H1 (cell line): Measurements from ENCODE around the gene CAMK1G. TPM values are rescaled to one million over a fixed set of nuclear protein-coding genes. Genes with fewer than 3 reads are reported as not detected.

Experiments used
- CTCF ChIA-PET: fragments of 300-600 bp; sonication (Branson Sonifier 250); formaldehyde crosslinking; loops from one replicate; lab custom pipeline; 2021; ENCODE audit not compliant: partially characterized antibody; lab: Charles Lee
- POLR2A ChIA-PET: fragments of 300-600 bp; sonication (Branson Sonifier 250); formaldehyde crosslinking; loops from one replicate; lab custom pipeline; 2021; ENCODE audit warnings: inconsistent platforms; ENCODE audit not compliant: partially characterized antibody; lab: Charles Lee
- DNase-seq, 2 experiments: peaks; one replicate each; pipeline versions ENCODE4 v3.0.0 to v3.0.0-alpha.2; 2010 to 2022; ENCODE audit warnings: low spot score in 2 of 2, low read depth in 1 of 2, mixed read lengths in 1 of 2
- FAIRE-seq: peaks from 2 replicates; lab custom pipeline; 2011; peaks lifted over from hg19 to GRCh38; lab: Jason Lieb, UNC
- H2AFZ ChIP-seq: 2 replicates; pipeline ENCODE4 v1.8.1; 2012; ENCODE audit warnings: low read length, inconsistent platforms
- H2AK5ac ChIP-seq: 2 replicates; pipeline ENCODE4 v1.6.1; 2013; ENCODE audit warnings: low read depth, low read length
- H2BK120ac ChIP-seq: replicated peaks from 2 replicates; pipeline ENCODE3; 2013; ENCODE audit warnings: low read depth, low read length, inconsistent platforms
- H2BK12ac ChIP-seq: 2 replicates; pipeline ENCODE4 v1.6.1; 2013; ENCODE audit warnings: low read depth, low read length
- H2BK15ac ChIP-seq: 2 replicates; pipeline ENCODE4 v1.6.1; 2013; ENCODE audit warnings: low read length
- H2BK20ac ChIP-seq: 2 replicates; pipeline ENCODE4 v1.6.1; 2013; ENCODE audit warnings: low read length
- H2BK5ac ChIP-seq: 2 replicates; pipeline ENCODE4 v1.6.1; 2013; ENCODE audit warnings: low read depth, low read length
- H3K14ac ChIP-seq: 2 replicates; pipeline ENCODE4 v1.6.1; 2013; ENCODE audit warnings: inconsistent platforms; ENCODE audit not compliant: insufficient read length
- H3K18ac ChIP-seq: 2 replicates; pipeline ENCODE4 v1.6.1; 2013; ENCODE audit warnings: low read length; ENCODE audit errors: extremely low read depth
- H3K23ac ChIP-seq: 2 replicates; pipeline ENCODE4 v1.6.1; 2013; ENCODE audit warnings: inconsistent platforms; ENCODE audit not compliant: insufficient read length
- H3K23me2 ChIP-seq: 2 replicates; pipeline ENCODE4 v1.6.1; 2013; ENCODE audit warnings: low read depth, low read length
- H3K27ac ChIP-seq: 2 replicates; pipeline ENCODE4 v1.6.1; 2011; ENCODE audit warnings: low read depth, low read length, inconsistent platforms
- H3K27me3 ChIP-seq, 4 experiments: replicated peaks in 1 of 4; 1 replicate in 1 of 4; 2 replicates in 3 of 4; pipeline versions ENCODE4 v1.6.1 to v1.8.1; 2011 to 2013; ENCODE audit warnings: low read length in 3 of 4, mild to moderate bottlenecking in 3 of 4, inconsistent platforms in 2 of 4, mixed read lengths in 2 of 4, moderate library complexity in 1 of 4; ENCODE audit not compliant: control insufficient read depth in 3 of 4, insufficient read depth in 3 of 4; ENCODE audit errors: extremely low read depth in 1 of 4
- H3K36me3 ChIP-seq, 4 experiments: 2 replicates each; pipeline versions ENCODE4 v1.6.1 to v1.8.1; 2011 to 2013; ENCODE audit warnings: mild to moderate bottlenecking in 4 of 4, low read length in 3 of 4, moderate library complexity in 2 of 4, control low read depth in 1 of 4, inconsistent platforms in 1 of 4; ENCODE audit not compliant: insufficient read depth in 4 of 4, control insufficient read depth in 2 of 4
- H3K4ac ChIP-seq: replicated peaks from 2 replicates; pipeline ENCODE3; 2013; ENCODE audit warnings: low read length, low read depth, mixed read lengths, inconsistent platforms; ENCODE audit not compliant: insufficient read length
- H3K4me1 ChIP-seq, 4 experiments: replicated peaks in 1 of 4; 1 replicate in 1 of 4; 2 replicates in 3 of 4; pipeline versions ENCODE4 v1.6.1 to v1.8.1; 2011 to 2013; ENCODE audit warnings: low read length in 3 of 4, inconsistent platforms in 2 of 4, mixed read lengths in 1 of 4; ENCODE audit not compliant: insufficient read depth in 4 of 4, control insufficient read depth in 3 of 4
- H3K4me2 ChIP-seq, 2 experiments: 2 replicates each; pipeline versions ENCODE4 v1.6.1 to v1.8.1; 2011 to 2013; ENCODE audit warnings: low read depth in 2 of 2, low read length in 2 of 2, control low read depth in 1 of 2, inconsistent platforms in 1 of 2, mild to moderate bottlenecking in 1 of 2; ENCODE audit not compliant: insufficient read depth in 1 of 2
- H3K4me3 ChIP-seq, 4 experiments: fragments of 200-600, 300-600 bp in 1 of 4; sonication (generic), shearing (Covaris generic), sonication (Bioruptor Twin) in 1 of 4; 2 replicates each; pipeline versions ENCODE4 v1.5.1 to v1.8.1; 2011 to 2016; ENCODE audit warnings: low read length in 4 of 4, low read depth in 3 of 4, control low read depth in 2 of 4, inconsistent platforms in 2 of 4, mild to moderate bottlenecking in 2 of 4, mixed read lengths in 1 of 4, moderate library complexity in 1 of 4; ENCODE audit not compliant: insufficient read depth in 2 of 4; ENCODE audit errors: extremely low read depth in 1 of 4
- H3K56ac ChIP-seq: replicated peaks from 2 replicates; pipeline ENCODE3; 2013; ENCODE audit warnings: low read depth, mild to moderate bottlenecking, mixed read lengths, low read length, inconsistent platforms; ENCODE audit not compliant: insufficient read length
- H3K79me1 ChIP-seq: 2 replicates; pipeline ENCODE4 v1.6.1; 2013; ENCODE audit warnings: low read depth, low read length, control low read depth
- H3K79me2 ChIP-seq, 2 experiments: 2 replicates each; pipeline versions ENCODE4 v1.6.1 to v1.8.1; 2012 to 2013; ENCODE audit warnings: low read length in 2 of 2, mild to moderate bottlenecking in 2 of 2, inconsistent platforms in 1 of 2; ENCODE audit not compliant: insufficient read depth in 2 of 2, control insufficient read depth in 1 of 2
- H3K9ac ChIP-seq, 4 experiments: replicated peaks in 1 of 4; 1 replicate in 1 of 4; 2 replicates in 3 of 4; pipeline versions ENCODE4 v1.6.1 to v1.8.1; 2011 to 2013; ENCODE audit warnings: low read depth in 3 of 4, low read length in 3 of 4, control low read depth in 2 of 4, mild to moderate bottlenecking in 2 of 4, moderate library complexity in 2 of 4, inconsistent platforms in 1 of 4; ENCODE audit errors: extremely low read depth in 1 of 4
- H3K9me3 ChIP-seq, 2 experiments: 2 replicates each; pipeline versions ENCODE4 v1.6.1 to v1.8.1; 2012 to 2013; ENCODE audit warnings: mild to moderate bottlenecking in 2 of 2, moderate library complexity in 2 of 2, control low read depth in 1 of 2, inconsistent platforms in 1 of 2, low read depth in 1 of 2, low read length in 1 of 2, mixed read lengths in 1 of 2; ENCODE audit not compliant: insufficient read depth in 2 of 2
- H4K20me1 ChIP-seq, 2 experiments: replicated peaks in 1 of 2; 2 replicates each; pipeline versions ENCODE3 to v1.8.1; 2011 to 2013; ENCODE audit warnings: inconsistent platforms in 2 of 2, low read length in 2 of 2, mild to moderate bottlenecking in 1 of 2; ENCODE audit not compliant: insufficient read depth in 2 of 2, control insufficient read depth in 1 of 2
- H4K5ac ChIP-seq: 2 replicates; pipeline ENCODE4 v1.6.1; 2013; ENCODE audit warnings: low read length, low read depth, mixed read lengths, inconsistent platforms; ENCODE audit not compliant: insufficient read length
- H4K8ac ChIP-seq: 2 replicates; pipeline ENCODE4 v1.8.0; 2013; ENCODE audit warnings: mild to moderate bottlenecking, moderate library complexity, low read length, inconsistent platforms; ENCODE audit not compliant: insufficient read depth; ENCODE audit errors: extremely low read depth
- H4K91ac ChIP-seq: replicated peaks from 2 replicates; pipeline ENCODE3; 2013; ENCODE audit warnings: low read length, mixed read lengths, inconsistent platforms; ENCODE audit not compliant: insufficient read length
- GABPA ChIP-seq: IDR thresholded peaks from 2 replicates; pipeline ENCODE4 v1.6.1; 2011; ENCODE audit warnings: mild to moderate bottlenecking, low read length, moderate library complexity, borderline replicate concordance; ENCODE audit not compliant: insufficient read depth
- WGBS, 2 experiments: shearing (Covaris generic) in 1 of 2; methylation state at CpG; one replicate each; pipeline versions ENCODE4 v1.1.6 to v1.1.7; 2013 to 2015; ENCODE audit warnings: low lambda C conversion rate in 2 of 2, mixed read lengths in 2 of 2, inconsistent platforms in 1 of 2, low coverage in 1 of 2, missing lambda C conversion rate in 1 of 2; ENCODE audit not compliant: insufficient replicate concordance in 2 of 2, insufficient coverage in 1 of 2, insufficient read length in 1 of 2; ENCODE audit errors: extremely low coverage in 1 of 2, missing lambda C conversion rate in 1 of 2; 5-methylcytosine and 5-hydroxymethylcytosine counted together
- polyA plus RNA-seq, 7 experiments: library from polyadenylated mRNA; depleted of rRNA in 3 of 7; stranded (reverse) in 5 of 7; unstranded in 2 of 7; fragments of >200 nt in 5 of 7; fragments of 200-250 nt in 2 of 7; gene quantifications; 1 replicate in 5 of 7; 2 replicates in 1 of 7; 4 replicates in 1 of 7; pipeline versions ENCODE4 v1.2.1 to v1.2.3, GENCODE V29; 2011 to 2013; ENCODE audit warnings: missing spikeins in 2 of 7, mixed read lengths in 2 of 7
- total RNA-seq: library from RNA; stranded (reverse); fragmentation: NEBNext Ultra II Directional; extraction: Animal tissue kit (Norgen Biotek cat#: 25700); gene quantifications from 2 replicates; pipeline ENCODE4 v1.2.1, GENCODE V29; 2021
- TF ChIP-seq, protein P1 (sequence below): IDR thresholded peaks from 2 replicates; pipeline ENCODE4 v1.6.1; 2012; ENCODE audit warnings: low read length, inconsistent platforms

The CAMK1G gene
- total and polyA plus RNA-seq, 2 of the 8 experiments (the other 6 are each of a cell fraction or from before 2014, with no cell fraction given): 1.00 to 1.0 TPM

DNA sequence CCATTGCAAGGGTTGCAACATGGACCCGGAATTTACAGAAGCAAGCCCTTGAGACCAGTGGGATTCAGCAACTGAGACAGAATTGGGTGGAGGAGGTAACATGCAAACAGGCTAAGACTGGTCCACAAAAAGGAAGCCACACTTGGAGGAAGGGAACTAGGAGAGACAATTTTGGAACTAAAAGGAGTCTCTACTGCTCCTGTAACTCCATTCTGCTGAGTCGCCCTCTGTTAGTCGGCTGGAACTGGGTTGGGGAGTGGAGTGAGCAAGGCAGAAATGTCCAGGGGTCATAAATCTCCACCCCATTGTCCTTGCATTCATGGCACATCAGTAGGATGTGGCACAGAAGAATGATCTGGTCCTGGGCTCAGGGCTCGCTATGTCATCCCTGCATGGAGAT is 63.6 kb downstream of the CAMK1G start:
- Histone ChIP-seq H4K91ac (no peak overlapping the region), H3K4me3 (no peak overlapping the region), H4K20me1 (no peaks in the 10 kb centered on the region), H4K5ac (no peak overlapping the region), H3K23me2 (no peaks in the 10 kb centered on the region), H3K4ac (no peak overlapping the region), H3K79me2 (no peaks in the 10 kb centered on the region), H2BK5ac (peak overlapping the region; percentile 5; the same call in 1 of the 2 replicates), H3K4me1 (peaks cover 0 to 3% (median 0%) of the 10 kb centered on the region in 4 experiments; a peak in 1 of 7 replicates), H3K27me3 (no peaks in the 10 kb centered on the region), H2BK20ac (0 out of 2 replicates have a peak overlapping the region, but pooled peaks have one; percentile 21), H3K14ac (no peak overlapping the region), H2AFZ (no peak overlapping the region), H2AK5ac (no peak overlapping the region), H3K4me2 (no peak overlapping the region), H3K79me1 (no peaks in the 10 kb centered on the region), H2BK120ac (no peak overlapping the region), H3K18ac (no peak overlapping the region), H3K56ac (no peak overlapping the region), H2BK12ac (0 out of 2 replicates have a peak overlapping the region, but pooled peaks have one; percentile 2), H3K27ac (no peak overlapping the region), H4K8ac (no peak overlapping the region), H3K36me3 (no peaks in the 10 kb centered on the region), H2BK15ac (peak overlapping the region; percentile 3; the same call in 1 of the 2 replicates), H3K9me3 (no peaks in the 10 kb centered on the region), H3K23ac (no peak overlapping the region), H3K9ac (no peak overlapping the region)
- FAIRE-seq (no peak), DNase-seq (no peak)
- POLR2A ChIA-PET: interaction anchor here (0.8 kb wide), 1 partner anchor 28 kb away, joined by 4 read pairs; the partner anchor contains the start of gene G0S2
- WGBS, 2 experiments: 88% methylated on average over 4 of the region's 4 CpGs; no CpG with 5 or more reads in 1 of the 2 experiments
- CTCF ChIA-PET: interaction anchor here (0.7 to 2.8 kb wide), 21 partner anchors 8 to 116 kb away, joined by 3 to 15 read pairs (median 5); partner anchors contain the start of gene G0S2
- TF ChIP-seq GABPA: no peak
- TF ChIP-seq, protein P1, sequence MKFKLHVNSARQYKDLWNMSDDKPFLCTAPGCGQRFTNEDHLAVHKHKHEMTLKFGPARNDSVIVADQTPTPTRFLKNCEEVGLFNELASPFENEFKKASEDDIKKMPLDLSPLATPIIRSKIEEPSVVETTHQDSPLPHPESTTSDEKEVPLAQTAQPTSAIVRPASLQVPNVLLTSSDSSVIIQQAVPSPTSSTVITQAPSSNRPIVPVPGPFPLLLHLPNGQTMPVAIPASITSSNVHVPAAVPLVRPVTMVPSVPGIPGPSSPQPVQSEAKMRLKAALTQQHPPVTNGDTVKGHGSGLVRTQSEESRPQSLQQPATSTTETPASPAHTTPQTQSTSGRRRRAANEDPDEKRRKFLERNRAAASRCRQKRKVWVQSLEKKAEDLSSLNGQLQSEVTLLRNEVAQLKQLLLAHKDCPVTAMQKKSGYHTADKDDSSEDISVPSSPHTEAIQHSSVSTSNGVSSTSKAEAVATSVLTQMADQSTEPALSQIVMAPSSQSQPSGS: no peak
